ENCODE results near the gene GALNTL6.

DNA sequence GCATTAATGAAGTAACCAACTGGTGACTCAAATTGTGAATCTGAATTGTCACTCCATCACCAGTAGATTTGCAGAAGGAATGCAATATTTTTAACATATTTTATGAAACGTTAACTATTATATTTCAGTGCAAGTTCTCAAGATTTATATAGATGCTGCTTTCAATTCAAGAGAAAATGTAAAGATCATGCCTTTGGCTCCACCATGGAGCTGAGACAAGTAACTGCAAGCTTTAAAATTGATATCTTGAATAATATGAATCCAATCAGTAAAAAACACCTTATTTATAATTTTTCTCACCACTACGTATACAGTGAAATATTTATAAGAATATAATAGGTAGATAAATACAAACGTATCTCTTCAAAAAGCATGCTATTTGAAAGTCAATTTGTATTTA, 27.8 kb upstream of the GALNTL6 start:
- TF ChIP-seq POLR2AphosphoS5 (IDR thresholded peaks at IDR 0.05), result no peak
- TF ChIP-seq, protein P1, sequence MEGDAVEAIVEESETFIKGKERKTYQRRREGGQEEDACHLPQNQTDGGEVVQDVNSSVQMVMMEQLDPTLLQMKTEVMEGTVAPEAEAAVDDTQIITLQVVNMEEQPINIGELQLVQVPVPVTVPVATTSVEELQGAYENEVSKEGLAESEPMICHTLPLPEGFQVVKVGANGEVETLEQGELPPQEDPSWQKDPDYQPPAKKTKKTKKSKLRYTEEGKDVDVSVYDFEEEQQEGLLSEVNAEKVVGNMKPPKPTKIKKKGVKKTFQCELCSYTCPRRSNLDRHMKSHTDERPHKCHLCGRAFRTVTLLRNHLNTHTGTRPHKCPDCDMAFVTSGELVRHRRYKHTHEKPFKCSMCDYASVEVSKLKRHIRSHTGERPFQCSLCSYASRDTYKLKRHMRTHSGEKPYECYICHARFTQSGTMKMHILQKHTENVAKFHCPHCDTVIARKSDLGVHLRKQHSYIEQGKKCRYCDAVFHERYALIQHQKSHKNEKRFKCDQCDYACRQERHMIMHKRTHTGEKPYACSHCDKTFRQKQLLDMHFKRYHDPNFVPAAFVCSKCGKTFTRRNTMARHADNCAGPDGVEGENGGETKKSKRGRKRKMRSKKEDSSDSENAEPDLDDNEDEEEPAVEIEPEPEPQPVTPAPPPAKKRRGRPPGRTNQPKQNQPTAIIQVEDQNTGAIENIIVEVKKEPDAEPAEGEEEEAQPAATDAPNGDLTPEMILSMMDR (IDR thresholded peaks at IDR 0.05; ENCODE audit: poor library complexity, severe bottlenecking), result peak; percentile 81
